ENCODE measurements around the gene PSRC1.

GRCh38 chr1:109241344-109241743 lies 41.6 kb downstream of the PSRC1 start:
- TF ChIP-seq CTCF (conservative IDR thresholded peaks at IDR 0.05; ENCODE audit: low read length) = no peak
- TF ChIP-seq EZH2phosphoT487 (IDR thresholded peaks at IDR 0.05; ENCODE audit: borderline replicate concordance) = no peak
